RWPE2 (cell line): ENCODE data around the gene CTRB1.
A peak's percentile ranks its signal among the peaks of the same experiment; 100 is the strongest.
"Not testable (repeated sequence)": the region's sequence is repeated elsewhere in the genome, so short reads cannot be mapped to it uniquely, and the experiment has no call there.

ENCODE experiments used
- ATAC-seq: fragments of 200-7000 bp; cut with Tn5 transposase; 3 replicates; pipeline ENCODE4 v1.9.1; 2021; ENCODE audit warnings: low read depth
- DNase-seq: peaks from one replicate; pipeline ENCODE4 v3.0.0-alpha.2; 2020; ENCODE audit warnings: low spot score
- H3K27ac ChIP-seq: fragments of 450-650 bp; 2 replicates; pipeline ENCODE4 v1.5.1; 2017; ENCODE audit warnings: mild to moderate bottlenecking; ENCODE audit not compliant: poor library complexity, severe bottlenecking
- H3K27me3 ChIP-seq: fragments of 250-450 bp; sonication (Bioruptor Pico); 2 replicates; pipeline ENCODE4 v1.5.1; 2021; ENCODE audit warnings: mild to moderate bottlenecking, moderate library complexity; ENCODE audit not compliant: insufficient read depth, poor library complexity, severe bottlenecking
- H3K36me3 ChIP-seq: fragments of 250-450 bp; sonication (Bioruptor Pico); 2 replicates; pipeline ENCODE4 v1.5.1; 2020; ENCODE audit warnings: low read depth, mild to moderate bottlenecking, moderate library complexity
- H3K4me1 ChIP-seq: fragments of 250-450 bp; sonication (Bioruptor Pico); 2 replicates; pipeline ENCODE4 v1.5.1; 2021; ENCODE audit warnings: mild to moderate bottlenecking, moderate library complexity; ENCODE audit not compliant: insufficient read depth, poor library complexity, severe bottlenecking
- H3K4me3 ChIP-seq: fragments of 250-450 bp; sonication (Bioruptor Pico); 2 replicates; pipeline ENCODE4 v1.5.1; 2021; ENCODE audit warnings: mild to moderate bottlenecking, moderate library complexity; ENCODE audit not compliant: severe bottlenecking
- H3K9me3 ChIP-seq: fragments of 250-450 bp; sonication (Bioruptor Pico); 2 replicates; pipeline ENCODE4 v1.5.1; 2021; ENCODE audit warnings: mild to moderate bottlenecking, moderate library complexity; ENCODE audit not compliant: severe bottlenecking
- CTCF ChIP-seq: fragments of 450-650 bp; IDR thresholded peaks from one replicate; pipeline ENCODE4 v1.5.1; 2017; ENCODE audit warnings: mild to moderate bottlenecking, moderate library complexity; ENCODE audit not compliant: poor library complexity, severe bottlenecking

The CTRB1 gene

GRCh38 chr16:75265911-75266701 is 47.3 kb downstream of the CTRB1 start:
- Histone ChIP-seq H3K9me3 (no peaks in the 10 kb centered on the region), H3K4me3 (peak overlapping the region; percentile 98), H3K4me1 (peaks cover 27% of the 10 kb centered on the region), H3K27me3 (no peaks in the 10 kb centered on the region), H3K27ac (peak overlapping the region; percentile 80), H3K36me3 (peaks cover 30% of the 10 kb centered on the region)
- peak; percentile 24 for ATAC-seq
- no peak for DNase-seq
- TF ChIP-seq CTCF: no peak

GRCh38 chr16:75266738-75267630 is 48.2 kb downstream of the CTRB1 start:
- Histone ChIP-seq H3K4me3 (no peak overlapping the region), H3K36me3 (peaks cover 28% of the 10 kb centered on the region), H3K27ac (peak overlapping the region; percentile 80), H3K4me1 (peaks cover 27% of the 10 kb centered on the region), H3K9me3 (no peaks in the 10 kb centered on the region), H3K27me3 (no peaks in the 10 kb centered on the region)
- DNase-seq (peak; percentile 65), ATAC-seq (no peak)
- no peak for TF ChIP-seq CTCF

DNA sequence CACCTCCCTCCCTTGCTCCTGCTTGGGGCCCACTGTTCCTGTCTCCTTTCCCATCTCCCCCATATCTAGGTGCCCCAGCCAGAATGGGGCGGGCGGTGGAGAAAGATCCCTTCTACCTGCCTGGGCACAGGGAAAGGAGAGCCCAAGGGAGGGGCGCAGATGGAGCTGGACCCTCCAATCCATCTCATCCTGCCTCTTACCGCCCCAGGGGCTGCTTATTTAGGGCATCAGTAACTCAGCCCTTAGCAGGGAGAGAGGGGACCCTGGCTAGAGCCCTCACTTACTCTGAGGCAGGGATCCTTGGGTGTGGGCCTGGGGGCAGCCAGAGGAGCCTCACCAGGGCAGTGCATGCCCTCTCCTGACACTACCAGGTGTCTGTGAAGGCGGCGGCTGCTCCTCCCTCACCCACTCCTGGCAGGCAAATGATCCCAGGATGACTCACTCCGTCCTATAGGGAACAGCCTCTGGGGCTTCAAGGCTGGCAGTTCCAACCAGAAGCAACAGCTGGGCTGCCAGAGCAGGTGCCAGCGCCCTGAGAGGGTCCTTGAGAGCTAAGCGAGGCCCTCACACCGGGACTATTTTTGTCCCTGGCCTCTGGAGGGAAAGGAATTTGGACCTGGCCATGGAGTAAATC is 49.0 kb downstream of the CTRB1 start:
- H3K4me3 ChIP-seq: no peak overlapping the region
- ATAC-seq (peak; percentile 93), DNase-seq (peak; percentile 93)
- peaks cover 27% of the 10 kb centered on the region for H3K4me1 ChIP-seq
- no peaks in the 10 kb centered on the region for H3K27me3 ChIP-seq
- H3K36me3 ChIP-seq: peaks cover 20% of the 10 kb centered on the region
- TF ChIP-seq CTCF: no peak
- no peaks in the 10 kb centered on the region for H3K9me3 ChIP-seq
- peak overlapping the region; percentile 80 for H3K27ac ChIP-seq

GRCh38 chr16:75269358-75269757 is 50.6 kb downstream of the CTRB1 start:
- DNase-seq, H3K36me3 ChIP-seq, H3K27me3 ChIP-seq, H3K9me3 ChIP-seq, H3K27ac ChIP-seq, H3K4me3 ChIP-seq, ATAC-seq: not testable (repeated sequence)
- peaks cover 27% of the 10 kb centered on the region for H3K4me1 ChIP-seq

GRCh38 chr16:75271441-75272096 is 52.8 kb downstream of the CTRB1 start:
- DNase-seq (no peak), ATAC-seq (no peak)
- H3K27ac ChIP-seq: no peak overlapping the region
- H3K4me1 ChIP-seq: peaks cover 21% of the 10 kb centered on the region
- TF ChIP-seq CTCF: no peak
- no peaks in the 10 kb centered on the region for H3K36me3 ChIP-seq
- no peak overlapping the region for H3K4me3 ChIP-seq
- no peaks in the 10 kb centered on the region for H3K9me3 ChIP-seq
- H3K27me3 ChIP-seq: no peaks in the 10 kb centered on the region
